GM12878 (cell line): Measurements from ENCODE around the gene CHRNA3. TPM values are rescaled to one million over a fixed set of nuclear protein-coding genes. Genes with fewer than 3 reads are reported as not detected.

Source experiments
- ATAC-seq: fragments of 200-7000 bp; cut with Tn5 transposase; 3 replicates; pipeline ENCODE4 v1.9.1; 2020; ENCODE audit warnings: mild to moderate bottlenecking, moderate library complexity
- BruUV-seq: library from RNA; stranded (reverse); fragments of 400-500 nt; replicated peaks from 2 replicates; lab custom pipeline; 2021; lab: Mats Ljungman, UMichigan
- CTCF ChIA-PET: fragments of 300-600 bp; sonication (Branson Sonifier 250); formaldehyde crosslinking; extraction: SDS; loops from one replicate; lab custom pipeline; 2021; ENCODE audit warnings: inconsistent platforms; lab: Yijun Ruan, JAX
- POLR2A ChIA-PET: fragments of 350-600 bp; formaldehyde crosslinking; extraction: SDS; loops from one replicate; lab custom pipeline; 2021; ENCODE audit warnings: inconsistent platforms; lab: Charles Lee
- RAD21 ChIA-PET: fragments of 300-600 bp; sonication (Branson Sonifier 250); formaldehyde crosslinking; loops from one replicate; lab custom pipeline; 2023; ENCODE audit warnings: antibody characterized with exemption; ENCODE audit not compliant: unreplicated experiment; lab: Charles Lee
- SMC1A ChIA-PET: fragments of 300-600 bp; sonication (Branson Sonifier 250); formaldehyde crosslinking; loops from one replicate; lab custom pipeline; 2023; ENCODE audit not compliant: unreplicated experiment, uncharacterized antibody; lab: Charles Lee
- DNase-seq: peaks from one replicate; pipeline ENCODE4 v3.0.0-alpha.2; 2011; ENCODE audit warnings: low read depth, low spot score
- FAIRE-seq: peaks from 3 replicates; lab custom pipeline; 2011; peaks lifted over from hg19 to GRCh38; lab: Jason Lieb, UNC
- H2AFZ ChIP-seq: 2 replicates; pipeline ENCODE4 v1.6.0; 2011; ENCODE audit warnings: low read depth, low read length, control low read depth; ENCODE audit not compliant: control insufficient read depth
- H3K27ac ChIP-seq: 2 replicates; pipeline ENCODE4 v1.5.1; 2011; ENCODE audit warnings: control low read depth; ENCODE audit not compliant: control insufficient read depth, insufficient read depth
- H3K27me3 ChIP-seq, 2 experiments: replicated peaks in 1 of 2; 2 replicates each; pipeline versions ENCODE4 v1.6.0 to v1.6.1; 2011; ENCODE audit warnings: low read length in 1 of 2; ENCODE audit not compliant: control insufficient read depth in 2 of 2, insufficient read depth in 2 of 2
- H3K36me3 ChIP-seq, 2 experiments: 2 replicates each; pipeline ENCODE4 v1.5.1; 2011; ENCODE audit warnings: low read length in 1 of 2; ENCODE audit not compliant: control insufficient read depth in 2 of 2, insufficient read depth in 2 of 2
- H3K4me1 ChIP-seq: 2 replicates; pipeline ENCODE4 v1.6.1; 2011; ENCODE audit warnings: mild to moderate bottlenecking, low read length, moderate library complexity, mixed read lengths; ENCODE audit not compliant: control insufficient read depth, insufficient read depth
- H3K4me2 ChIP-seq: 2 replicates; pipeline ENCODE4 v1.6.0; 2011; ENCODE audit warnings: control low read depth; ENCODE audit not compliant: control insufficient read depth, insufficient read depth
- H3K4me3 ChIP-seq: fragments of 200-600 bp; sonication (generic); 2 replicates; pipeline ENCODE4 v1.5.1; 2016
- H3K79me2 ChIP-seq: 2 replicates; pipeline ENCODE4 v1.6.0; 2011; ENCODE audit warnings: low read length; ENCODE audit not compliant: control insufficient read depth, insufficient read depth
- H3K9ac ChIP-seq: 2 replicates; pipeline ENCODE4 v1.8.0; 2011; ENCODE audit warnings: low read length, control low read depth, mixed read lengths; ENCODE audit not compliant: control insufficient read depth, insufficient read depth
- H3K9me3 ChIP-seq: replicated peaks from 3 replicates; pipeline ENCODE4 v1.5.1; 2011; ENCODE audit warnings: mild to moderate bottlenecking, low read length; ENCODE audit not compliant: control insufficient read depth, insufficient read depth
- H4K20me1 ChIP-seq: 2 replicates; pipeline ENCODE4 v1.6.0; 2011; ENCODE audit not compliant: control insufficient read depth, insufficient read depth
- ATF3 ChIP-seq: IDR thresholded peaks from 2 replicates; pipeline ENCODE4 v1.6.1; 2011; ENCODE audit warnings: low read depth, mild to moderate bottlenecking, low read length, moderate library complexity, borderline replicate concordance; ENCODE audit errors: extremely low read depth
- BRCA1 ChIP-seq: IDR thresholded peaks from 2 replicates; pipeline ENCODE4 v1.6.1; 2011; ENCODE audit warnings: low read depth, low read length, improper control_type of control experiment
- CBX5 ChIP-seq: sonication (generic); IDR thresholded peaks from 2 replicates; pipeline ENCODE4 v1.6.1; 2016; ENCODE audit warnings: low read depth, moderate library complexity, mild to moderate bottlenecking, inconsistent platforms
- FOS ChIP-seq: IDR thresholded peaks from 3 replicates; pipeline ENCODE4 v1.6.1; 2011; ENCODE audit warnings: borderline replicate concordance; ENCODE audit not compliant: insufficient read length; ENCODE audit errors: extremely low read depth
- LARP7 ChIP-seq: fragments of 450-650 bp; IDR thresholded peaks from 2 replicates; pipeline ENCODE4 v1.6.1; 2017; ENCODE audit warnings: mild to moderate bottlenecking
- NFIC ChIP-seq: IDR thresholded peaks from 2 replicates; pipeline ENCODE4 v1.6.1; 2012; ENCODE audit warnings: low read depth, mild to moderate bottlenecking, inconsistent platforms, low read length, moderate library complexity
- NR2F1 ChIP-seq: fragments of 450-650 bp; conservative IDR thresholded peaks from 2 replicates; pipeline ENCODE4 v1.6.1; 2017; ENCODE audit warnings: mild to moderate bottlenecking
- PAX8 ChIP-seq: fragments of 450-650 bp; IDR thresholded peaks from 2 replicates; pipeline ENCODE4 v1.6.1; 2017; ENCODE audit warnings: mild to moderate bottlenecking, moderate library complexity
- RCOR1 ChIP-seq: conservative IDR thresholded peaks from 2 replicates; pipeline ENCODE4 v1.6.1; 2012; ENCODE audit warnings: low read depth, low read length, improper control_type of control experiment
- TARDBP ChIP-seq: IDR thresholded peaks from 2 replicates; pipeline ENCODE4 v1.6.1; 2016; ENCODE audit warnings: borderline replicate concordance
- WRNIP1 ChIP-seq: IDR thresholded peaks from 2 replicates; pipeline ENCODE4 v1.6.1; 2011; ENCODE audit warnings: low read depth, low read length, improper control_type of control experiment, borderline replicate concordance
- WGBS: methylation state at CpG from one replicate; pipeline ENCODE4 v1.1.6; 2016; ENCODE audit warnings: low lambda C conversion rate; ENCODE audit not compliant: insufficient replicate concordance, insufficient coverage; ENCODE audit errors: missing lambda C conversion rate; 5-methylcytosine and 5-hydroxymethylcytosine counted together
- in situ Hi-C: fragments of 300-500 bp; cut with MboI; formaldehyde crosslinking; loops from 9 replicates; pipeline ENCODE4 v1.14.3; 2018; ENCODE audit warnings: mixed read lengths
- intact Hi-C: fragments of 100-400 bp; cut with micrococcal nuclease; formaldehyde crosslinking; loops from one replicate; pipeline ENCODE4 v1.14.2; 2022; ENCODE audit not compliant: unreplicated experiment
- polyA plus RNA-seq, 11 experiments: library from polyadenylated mRNA; depleted of rRNA in 4 of 11; unstranded in 6 of 11; stranded (reverse) in 5 of 11; fragments of >200 nt; fragmentation: Nextera tagmentation in 4 of 11; fragmentation: Illumina TruSeq in 1 of 11; extraction: Ambion mirVana in 4 of 11; extraction: Trizol in 1 of 11; gene quantifications; 1 replicate in 1 of 11; 2 replicates in 10 of 11; pipeline versions ENCODE4 v1.2.1 to v1.2.3, GENCODE V29; 2011 to 2016; ENCODE audit warnings: inconsistent platforms in 2 of 11, missing spikeins in 2 of 11, low read depth in 1 of 11
- small RNA-seq: library from RNA; depleted of rRNA; stranded (forward); fragments of <200 nt; gene quantifications from one replicate; pipeline ENCODE3, GENCODE V24; 2014
- total RNA-seq, 4 experiments: library from RNA; depleted of rRNA in 3 of 4; stranded (reverse); fragments of >200 nt in 3 of 4; fragmentation: Illumina TruSeq in 1 of 4; extraction: Trizol in 1 of 4; gene quantifications; 2 replicates each; pipeline versions ENCODE4 v1.2.1 to v1.2.3, GENCODE V29; 2013 to 2021

CHRNA3 gene
- total and polyA plus RNA-seq, 10 of the 15 experiments (the other 5 are each of a cell fraction or from before 2014, with no cell fraction given), result 0.06 to 0.19 (median 0.09) TPM; not detected in 7

GRCh38 chr15:78550194-78550593 lies 70.6 kb downstream of the CHRNA3 start:
- Histone ChIP-seq H4K20me1 (no peaks in the 10 kb centered on the region), H3K36me3 (peaks cover 6 to 28% of the 10 kb centered on the region in 2 experiments), H3K4me2 (no peak overlapping the region), H3K4me3 (no peak overlapping the region), H3K9ac (no peak overlapping the region), H3K9me3 (no peaks in the 10 kb centered on the region), H3K27ac (no peak overlapping the region), H2AFZ (no peak overlapping the region), H3K4me1 (peaks cover 6% of the 10 kb centered on the region), H3K79me2 (no peaks in the 10 kb centered on the region; the same call in 1 of the 2 replicates), H3K27me3 (no peaks in the 10 kb centered on the region)
- no peak for ATAC-seq
- no peak for DNase-seq
- POLR2A ChIA-PET, result interaction anchor here (1.3 to 1.5 kb wide), 2 partner anchors 8 to 17 kb away, joined by 3 to 5 read pairs; no protein-coding TSS in a partner anchor
- 86% methylated on average over 6 of the region's 6 CpGs for WGBS
- intact Hi-C loops, result no loop called here
- CTCF ChIA-PET, result interaction anchor here (0.7 kb wide), 1 partner anchor 122 kb away, joined by 3 read pairs; no protein-coding TSS in a partner anchor
- RAD21 ChIA-PET, result interaction anchor here (1.5 kb wide), 1 partner anchor 10 kb away, joined by 4 read pairs; the partner anchor contains the start of gene PSMA4
- in situ Hi-C loops, result no loop called here
- BruUV-seq, result no TSS peak
- TF ChIP-seq WRNIP1, result no peak
- TF ChIP-seq NR2F1, result no peak
- TF ChIP-seq NFIC, result no peak
- TF ChIP-seq ATF3, result no peak
- no peak for TF ChIP-seq FOS
- no peak for TF ChIP-seq LARP7
- no peak for TF ChIP-seq TARDBP
- TF ChIP-seq BRCA1, result no peak
- no peak for TF ChIP-seq PAX8
- TF ChIP-seq CBX5, result no peak
- TF ChIP-seq RCOR1, result no peak
- no peak for FAIRE-seq
- SMC1A ChIA-PET, result no interaction called here

Small RNA genes lying within 50 kb of the gene (small RNA-seq; reads per million reads assigned to genes)
- not detected for gene AC067863.2

Other genes starting within 250 kb of the CHRNA3 start
- gene IREB2, start 182.8 kb downstream of the CHRNA3 start, total RNA-seq (2014; rRNA removed), result 22.8 and 23.0 TPM in 2 replicates
- 25.8 and 30.0 TPM in 2 replicates for gene IREB2, start 182.8 kb downstream of the CHRNA3 start, total RNA-seq (2014; rRNA removed; fragmentation: Illumina TruSeq; extraction: Trizol)
- gene IREB2, start 182.8 kb downstream of the CHRNA3 start, total RNA-seq (2021), result 51.3 and 52.4 TPM in 2 replicates
- gene IREB2, start 182.8 kb downstream of the CHRNA3 start, polyA plus RNA-seq (2011; rRNA removed), result 35.7 and 49.6 TPM in 2 replicates
- 34.9 and 48.1 TPM in 2 replicates for gene IREB2, start 182.8 kb downstream of the CHRNA3 start, polyA plus RNA-seq (2014; fragmentation: Illumina TruSeq; extraction: Trizol)
- 10 to 100 TPM; 13.0 to 13.9 TPM for gene IREB2, start 182.8 kb downstream of the CHRNA3 start, polyA plus RNA-seq (2014; fragmentation: Nextera tagmentation; extraction: Ambion mirVana)
- 21.9 and 23.1 TPM in 2 replicates for gene IREB2, start 182.8 kb downstream of the CHRNA3 start, polyA plus RNA-seq (2014; rRNA removed)
- 10 to 100 TPM; 21.9 to 25.8 TPM for gene IREB2, start 182.8 kb downstream of the CHRNA3 start, polyA plus RNA-seq (2016; fragmentation: Nextera tagmentation; extraction: Ambion mirVana)
- 0.27 and 0.79 TPM in 2 replicates for gene HYKK, start 113.4 kb downstream of the CHRNA3 start, total RNA-seq (2014; rRNA removed)
- 0.46 and 0.98 TPM in 2 replicates for gene HYKK, start 113.4 kb downstream of the CHRNA3 start, total RNA-seq (2014; rRNA removed; fragmentation: Illumina TruSeq; extraction: Trizol)
- 0.23 and 0.66 TPM in 2 replicates for gene HYKK, start 113.4 kb downstream of the CHRNA3 start, total RNA-seq (2021)
- gene HYKK, start 113.4 kb downstream of the CHRNA3 start, polyA plus RNA-seq (2011; rRNA removed), result 0.75 and 0.79 TPM in 2 replicates
- gene HYKK, start 113.4 kb downstream of the CHRNA3 start, polyA plus RNA-seq (2014; fragmentation: Illumina TruSeq; extraction: Trizol), result 0.66 and 1.0 TPM in 2 replicates
- under 1 TPM; 0.15 to 0.34 TPM for gene HYKK, start 113.4 kb downstream of the CHRNA3 start, polyA plus RNA-seq (2014; fragmentation: Nextera tagmentation; extraction: Ambion mirVana)
- gene HYKK, start 113.4 kb downstream of the CHRNA3 start, polyA plus RNA-seq (2014; rRNA removed), result 0.55 and 0.62 TPM in 2 replicates
- under 1 TPM; 0.28 to 0.43 TPM for gene HYKK, start 113.4 kb downstream of the CHRNA3 start, polyA plus RNA-seq (2016; fragmentation: Nextera tagmentation; extraction: Ambion mirVana)
- 210 and 266 TPM in 2 replicates for gene PSMA4, start 80.6 kb downstream of the CHRNA3 start, total RNA-seq (2014; rRNA removed)
- 388 and 393 TPM in 2 replicates for gene PSMA4, start 80.6 kb downstream of the CHRNA3 start, total RNA-seq (2014; rRNA removed; fragmentation: Illumina TruSeq; extraction: Trizol)
- 264 and 268 TPM in 2 replicates for gene PSMA4, start 80.6 kb downstream of the CHRNA3 start, total RNA-seq (2021)
- gene PSMA4, start 80.6 kb downstream of the CHRNA3 start, polyA plus RNA-seq (2011; rRNA removed), result 560 and 713 TPM in 2 replicates
- 562 and 695 TPM in 2 replicates for gene PSMA4, start 80.6 kb downstream of the CHRNA3 start, polyA plus RNA-seq (2014; fragmentation: Illumina TruSeq; extraction: Trizol)
- gene PSMA4, start 80.6 kb downstream of the CHRNA3 start, polyA plus RNA-seq (2014; fragmentation: Nextera tagmentation; extraction: Ambion mirVana), result 1,000 to 10,000 TPM; 1,117 to 1,221 TPM
- gene PSMA4, start 80.6 kb downstream of the CHRNA3 start, polyA plus RNA-seq (2014; rRNA removed), result 277 and 369 TPM in 2 replicates
- 100 to 1,000 TPM; 533 to 563 TPM for gene PSMA4, start 80.6 kb downstream of the CHRNA3 start, polyA plus RNA-seq (2016; fragmentation: Nextera tagmentation; extraction: Ambion mirVana)
- gene CHRNA5, start 55.5 kb downstream of the CHRNA3 start, total RNA-seq (2014; rRNA removed), result 9.6 and 14.7 TPM in 2 replicates
- 14.7 and 16.4 TPM in 2 replicates for gene CHRNA5, start 55.5 kb downstream of the CHRNA3 start, total RNA-seq (2014; rRNA removed; fragmentation: Illumina TruSeq; extraction: Trizol)
- 14.3 and 14.8 TPM in 2 replicates for gene CHRNA5, start 55.5 kb downstream of the CHRNA3 start, total RNA-seq (2021)
- gene CHRNA5, start 55.5 kb downstream of the CHRNA3 start, polyA plus RNA-seq (2011; rRNA removed), result 16.4 and 25.1 TPM in 2 replicates
- gene CHRNA5, start 55.5 kb downstream of the CHRNA3 start, polyA plus RNA-seq (2014; fragmentation: Illumina TruSeq; extraction: Trizol), result 15.1 and 20.1 TPM in 2 replicates
- 1 to 10 TPM; 2.6 to 6.1 TPM for gene CHRNA5, start 55.5 kb downstream of the CHRNA3 start, polyA plus RNA-seq (2014; fragmentation: Nextera tagmentation; extraction: Ambion mirVana)
- gene CHRNA5, start 55.5 kb downstream of the CHRNA3 start, polyA plus RNA-seq (2014; rRNA removed), result 8.4 and 10.6 TPM in 2 replicates
- gene CHRNA5, start 55.5 kb downstream of the CHRNA3 start, polyA plus RNA-seq (2016; fragmentation: Nextera tagmentation; extraction: Ambion mirVana), result 10 to 100 TPM in 1 of 2 experiments, under 1 TPM in 1; 0.74 to 21.4 TPM
- not detected in 2 replicates for gene CHRNB4, start 20.2 kb upstream of the CHRNA3 start, total RNA-seq (2014; rRNA removed)
- gene CHRNB4, start 20.2 kb upstream of the CHRNA3 start, total RNA-seq (2014; rRNA removed; fragmentation: Illumina TruSeq; extraction: Trizol), result not detected in 2 replicates
- not detected in 2 replicates for gene CHRNB4, start 20.2 kb upstream of the CHRNA3 start, total RNA-seq (2021)
- 0.10 TPM in 1 of 2 replicates, not detected in the other for gene CHRNB4, start 20.2 kb upstream of the CHRNA3 start, polyA plus RNA-seq (2011; rRNA removed)
- not detected in 2 replicates for gene CHRNB4, start 20.2 kb upstream of the CHRNA3 start, polyA plus RNA-seq (2014; fragmentation: Illumina TruSeq; extraction: Trizol)
- gene CHRNB4, start 20.2 kb upstream of the CHRNA3 start, polyA plus RNA-seq (2014; fragmentation: Nextera tagmentation; extraction: Ambion mirVana), result not detected
- not detected in 2 replicates for gene CHRNB4, start 20.2 kb upstream of the CHRNA3 start, polyA plus RNA-seq (2014; rRNA removed)
- not detected for gene CHRNB4, start 20.2 kb upstream of the CHRNA3 start, polyA plus RNA-seq (2016; fragmentation: Nextera tagmentation; extraction: Ambion mirVana)
- gene ADAMTS7, start 190.5 kb upstream of the CHRNA3 start, total RNA-seq (2014; rRNA removed), result 0.22 TPM in 1 of 2 replicates, not detected in the other
- 0.09 TPM in 1 of 2 replicates, not detected in the other for gene ADAMTS7, start 190.5 kb upstream of the CHRNA3 start, total RNA-seq (2014; rRNA removed; fragmentation: Illumina TruSeq; extraction: Trizol)
- gene ADAMTS7, start 190.5 kb upstream of the CHRNA3 start, total RNA-seq (2021), result 0.08 and 0.28 TPM in 2 replicates
- not detected in 2 replicates for gene ADAMTS7, start 190.5 kb upstream of the CHRNA3 start, polyA plus RNA-seq (2011; rRNA removed)
- 0.03 TPM in 1 of 2 replicates, not detected in the other for gene ADAMTS7, start 190.5 kb upstream of the CHRNA3 start, polyA plus RNA-seq (2014; fragmentation: Illumina TruSeq; extraction: Trizol)
- gene ADAMTS7, start 190.5 kb upstream of the CHRNA3 start, polyA plus RNA-seq (2014; fragmentation: Nextera tagmentation; extraction: Ambion mirVana), result not detected
- gene ADAMTS7, start 190.5 kb upstream of the CHRNA3 start, polyA plus RNA-seq (2014; rRNA removed), result 0.09 and 0.16 TPM in 2 replicates
- gene ADAMTS7, start 190.5 kb upstream of the CHRNA3 start, polyA plus RNA-seq (2016; fragmentation: Nextera tagmentation; extraction: Ambion mirVana), result under 1 TPM in 1 of 2 experiments, not detected in 1; 0.04 TPM